Vagina (tissue), 2 donors: Measurements from ENCODE around the gene DSC3. TPM values are rescaled to one million over a fixed set of nuclear protein-coding genes. Genes with fewer than 3 reads are reported as not detected.

Experiments used
- DNase-seq, 2 donors: peaks; one replicate each; pipeline ENCODE4 v3.0.0-alpha.2; 2017; ENCODE audit errors: extremely low spot score in 2 of 2
- H3K27ac ChIP-seq: fragments of 200-600 bp; sonication (generic); one replicate; pipeline ENCODE4 v1.5.1; 2019
- H3K27me3 ChIP-seq: fragments of 200-600 bp; sonication (generic); one replicate; pipeline ENCODE4 v1.5.1; 2019
- H3K36me3 ChIP-seq, 2 donors: fragments of 200-600 bp; sonication (generic); one replicate each; pipeline ENCODE4 v1.5.1; 2017 to 2019
- H3K4me1 ChIP-seq: fragments of 200-600 bp; sonication (generic); one replicate; pipeline ENCODE4 v1.5.1; 2019
- H3K4me3 ChIP-seq, 2 donors: fragments of 200-600 bp; sonication (generic); 1 replicate in 1 of 2; 2 replicates in 1 of 2; pipeline ENCODE4 v1.5.1; 2016 to 2019
- H3K9me3 ChIP-seq: fragments of 200-600 bp; sonication (generic); one replicate; pipeline ENCODE4 v1.5.1; 2019
- CTCF ChIP-seq, 3 experiments: fragments of 450-650 bp in 2 of 3; fragments of 200-600 bp in 1 of 3; sonication (generic) in 1 of 3; IDR thresholded peaks; one replicate each; pipeline ENCODE4 v1.5.1; 2017 to 2019; ENCODE audit warnings: antibody characterized with exemption in 3 of 3, mild to moderate bottlenecking in 2 of 3, moderate library complexity in 2 of 3
- POLR2A ChIP-seq, 2 donors: fragments of 450-650 bp; IDR thresholded peaks; one replicate each; pipeline ENCODE4 v1.6.1; 2017; ENCODE audit warnings: antibody characterized with exemption in 2 of 2, mild to moderate bottlenecking in 2 of 2, moderate library complexity in 2 of 2
- POLR2AphosphoS5 ChIP-seq, 2 donors: sonication (generic); formaldehyde crosslinking; IDR thresholded peaks; one replicate each; pipeline ENCODE4 v1.9.0; 2017; ENCODE audit warnings: antibody characterized with exemption in 2 of 2, mild to moderate bottlenecking in 2 of 2, low read depth in 1 of 2; ENCODE audit not compliant: insufficient read depth in 1 of 2
- intact Hi-C: fragments of 100-400 bp; cut with DNase I; formaldehyde crosslinking; loops from one replicate; pipeline ENCODE4 v1.15.1; 2023
- total RNA-seq: library from RNA; depleted of rRNA; stranded (reverse); fragments of >200 nt; gene quantifications from one replicate; pipeline ENCODE4 v1.2.3, GENCODE V29; 2016

Gene DSC3
- total RNA-seq, 1 donor from 2014 or later, result 176 TPM

DNA sequence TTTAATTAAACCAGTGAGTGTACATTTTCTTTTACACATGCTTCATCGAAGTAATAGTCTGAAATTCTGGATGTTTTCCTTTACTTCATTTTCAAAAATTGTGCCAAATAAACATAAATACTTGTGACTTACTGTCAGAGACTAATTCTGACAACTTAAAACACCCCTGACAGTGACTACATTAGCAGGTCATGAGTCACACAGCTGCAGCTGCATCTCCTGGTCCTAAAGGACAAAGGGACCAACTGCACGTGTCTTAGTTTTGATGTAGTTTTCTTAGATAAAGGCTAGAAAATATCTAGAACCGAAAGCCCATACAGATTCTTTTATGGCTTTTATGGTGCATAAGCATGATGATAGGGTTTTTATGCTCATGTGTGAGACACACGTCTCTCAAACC is 29.6 kb upstream of the DSC3 start:
- intact Hi-C loops, result no loop called here
- TF ChIP-seq CTCF (IDR thresholded peaks at IDR 0.05) (no peak), POLR2AphosphoS5 (IDR thresholded peaks at IDR 0.05; ENCODE audit: insufficient read depth in 1 of 2, low read depth in 1 of 2) (no peak), POLR2A (IDR thresholded peaks at IDR 0.05) (no peak)
- no peak overlapping the region for H3K27ac ChIP-seq
- no peak overlapping the region for H3K4me3 ChIP-seq
- H3K4me1 ChIP-seq, result no peaks in the 10 kb centered on the region
- H3K36me3 ChIP-seq, result peaks cover 0 to 7% of the 10 kb centered on the region in 2 donors
- H3K9me3 ChIP-seq, result no peaks in the 10 kb centered on the region
- no peaks in the 10 kb centered on the region for H3K27me3 ChIP-seq
- DNase-seq, result no peak

GRCh38 chr18:31070206-31070605 is 27.7 kb upstream of the DSC3 start:
- no peak for TF ChIP-seq CTCF (IDR thresholded peaks at IDR 0.05)
- no peak for TF ChIP-seq POLR2A (IDR thresholded peaks at IDR 0.05)
- TF ChIP-seq POLR2AphosphoS5 (IDR thresholded peaks at IDR 0.05; ENCODE audit: insufficient read depth in 1 of 2, low read depth in 1 of 2), result no peak
- Histone ChIP-seq H3K27ac (no peak overlapping the region), H3K36me3 (peaks cover 0 to 7% of the 10 kb centered on the region in 2 donors), H3K9me3 (no peaks in the 10 kb centered on the region), H3K4me1 (no peaks in the 10 kb centered on the region), H3K4me3 (no peak overlapping the region), H3K27me3 (no peaks in the 10 kb centered on the region)
- intact Hi-C loops, result no loop called here
- DNase-seq, result no peak

DNA sequence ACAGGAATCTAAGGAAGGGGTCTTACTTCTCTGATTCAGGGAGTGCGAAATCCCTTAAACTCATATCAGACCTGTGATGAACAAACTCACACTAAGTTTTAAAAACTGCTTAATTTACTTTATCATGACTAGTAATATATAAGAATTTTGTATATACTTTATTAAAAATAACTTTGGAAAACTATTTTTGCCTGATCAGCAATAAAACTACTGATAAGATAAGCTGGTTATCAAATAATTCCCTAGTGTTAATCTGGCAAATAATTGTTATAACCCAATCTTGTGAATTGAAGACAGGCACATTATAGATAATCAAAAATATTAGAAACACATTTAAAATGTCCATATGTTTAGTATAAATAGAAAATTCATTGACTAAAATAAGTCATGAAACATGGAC is 23.7 kb upstream of the DSC3 start:
- Histone ChIP-seq H3K27ac (no peak overlapping the region), H3K36me3 (no peaks in the 10 kb centered on the region), H3K9me3 (no peaks in the 10 kb centered on the region), H3K4me3 (no peak overlapping the region), H3K27me3 (no peaks in the 10 kb centered on the region), H3K4me1 (no peaks in the 10 kb centered on the region)
- DNase-seq, result no peak
- intact Hi-C loops, result no loop called here
- no peak for TF ChIP-seq CTCF (IDR thresholded peaks at IDR 0.05)
- no peak for TF ChIP-seq POLR2AphosphoS5 (IDR thresholded peaks at IDR 0.05; ENCODE audit: insufficient read depth in 1 of 2, low read depth in 1 of 2)
- no peak for TF ChIP-seq POLR2A (IDR thresholded peaks at IDR 0.05)

DNA sequence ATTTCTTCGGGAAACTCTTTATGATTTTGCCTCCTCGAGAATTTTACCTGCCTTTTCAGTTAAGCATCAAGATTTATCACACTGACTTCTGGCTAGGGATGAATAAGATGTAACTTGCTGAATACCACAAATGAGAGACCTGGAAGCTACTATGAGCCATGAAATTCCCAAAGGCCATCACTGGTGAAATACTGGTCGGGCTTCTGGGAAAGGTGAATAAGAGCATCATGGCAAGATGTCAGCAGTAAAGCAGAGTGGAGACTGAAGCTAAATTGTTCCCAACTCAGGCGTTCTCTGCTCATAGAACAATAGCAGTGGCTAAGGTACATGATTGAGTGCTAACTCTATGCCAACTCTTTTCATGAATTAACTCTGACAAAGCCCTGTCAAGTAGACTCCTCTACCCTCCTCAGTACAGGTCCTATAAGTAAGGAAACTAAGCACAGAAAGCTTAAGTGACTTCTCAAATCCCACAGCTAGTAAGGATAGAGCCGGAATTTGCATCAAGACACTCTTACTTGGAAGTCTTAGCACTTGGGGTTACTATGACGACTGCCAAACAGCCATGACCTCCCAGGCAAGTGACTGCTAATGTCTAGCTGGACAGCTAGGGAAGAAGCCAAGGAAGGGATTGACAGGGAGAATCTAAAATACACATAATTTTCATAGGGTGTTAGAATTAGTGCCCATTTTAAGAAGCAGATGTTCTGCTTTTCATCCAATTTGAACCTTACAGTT is 22.7 kb upstream of the DSC3 start:
- TF ChIP-seq POLR2A (IDR thresholded peaks at IDR 0.05), result no peak
- TF ChIP-seq POLR2AphosphoS5 (IDR thresholded peaks at IDR 0.05; ENCODE audit: insufficient read depth in 1 of 2, low read depth in 1 of 2), result no peak
- no peak for TF ChIP-seq CTCF (IDR thresholded peaks at IDR 0.05)
- no peaks in the 10 kb centered on the region for H3K4me1 ChIP-seq
- H3K27me3 ChIP-seq, result no peaks in the 10 kb centered on the region
- DNase-seq, result no peak
- no peaks in the 10 kb centered on the region for H3K36me3 ChIP-seq
- H3K9me3 ChIP-seq, result no peaks in the 10 kb centered on the region
- intact Hi-C loops, result no loop called here
- no peak overlapping the region for H3K4me3 ChIP-seq
- no peak overlapping the region for H3K27ac ChIP-seq

- H3K27ac ChIP-seq, result no peak overlapping the region
- no peaks in the 10 kb centered on the region for H3K36me3 ChIP-seq
- TF ChIP-seq POLR2A (IDR thresholded peaks at IDR 0.05) (no peak), POLR2AphosphoS5 (IDR thresholded peaks at IDR 0.05; ENCODE audit: insufficient read depth in 1 of 2, low read depth in 1 of 2) (peak in 1 of 2 donors; percentile 54)
Measured at GRCh38 chr18:31064130-31064529, 21.6 kb upstream of the DSC3 start.

More at GRCh38 chr18:31064130-31064529, 21.6 kb upstream of the DSC3 start:
- Histone ChIP-seq H3K9me3 (no peaks in the 10 kb centered on the region), H3K4me1 (no peaks in the 10 kb centered on the region), H3K27me3 (no peaks in the 10 kb centered on the region), H3K4me3 (no peak overlapping the region)
- intact Hi-C loops, result no loop called here
- no peak for DNase-seq
